GM12874 (cell line): ENCODE results near the gene AKAP6.

Experiments used
- TF ChIP-seq, protein P1 (sequence below): IDR thresholded peaks from 2 replicates; pipeline ENCODE4 v1.5.1; 2011; ENCODE audit warnings: low read depth, mild to moderate bottlenecking, control low read depth, low read length, moderate library complexity; ENCODE audit not compliant: insufficient read depth

AKAP6 gene

DNA sequence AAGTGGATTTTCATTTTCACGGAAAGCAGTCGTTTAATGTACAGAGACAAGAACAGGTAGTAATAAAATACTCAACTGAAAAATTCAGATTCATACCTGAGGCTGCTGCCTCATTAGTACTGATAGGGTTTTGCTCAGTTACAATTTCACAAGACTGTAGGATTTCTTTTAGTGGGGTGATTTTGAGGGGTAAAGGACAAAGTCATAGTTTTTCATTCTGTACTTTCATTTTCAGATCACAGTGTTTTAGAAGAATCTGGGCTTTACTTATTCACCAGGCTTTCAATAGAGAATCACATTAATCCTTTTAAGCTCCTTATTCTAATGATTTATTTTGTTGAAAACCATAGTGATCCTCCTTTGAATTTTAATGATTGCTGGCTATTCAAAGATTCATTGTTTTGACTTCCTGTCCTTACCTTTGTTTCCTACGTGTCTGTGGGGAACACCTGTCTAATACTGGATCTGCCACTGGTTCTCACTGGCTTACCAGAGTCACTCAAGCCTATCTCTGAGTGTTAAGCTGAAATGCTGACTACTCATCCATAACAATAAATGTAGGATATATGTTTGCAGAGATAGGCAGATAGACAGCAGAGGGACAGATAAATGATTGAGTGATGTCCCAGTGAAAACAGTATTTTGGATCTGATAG, 365.8 kb downstream of the AKAP6 start:
- TF ChIP-seq, protein P1, sequence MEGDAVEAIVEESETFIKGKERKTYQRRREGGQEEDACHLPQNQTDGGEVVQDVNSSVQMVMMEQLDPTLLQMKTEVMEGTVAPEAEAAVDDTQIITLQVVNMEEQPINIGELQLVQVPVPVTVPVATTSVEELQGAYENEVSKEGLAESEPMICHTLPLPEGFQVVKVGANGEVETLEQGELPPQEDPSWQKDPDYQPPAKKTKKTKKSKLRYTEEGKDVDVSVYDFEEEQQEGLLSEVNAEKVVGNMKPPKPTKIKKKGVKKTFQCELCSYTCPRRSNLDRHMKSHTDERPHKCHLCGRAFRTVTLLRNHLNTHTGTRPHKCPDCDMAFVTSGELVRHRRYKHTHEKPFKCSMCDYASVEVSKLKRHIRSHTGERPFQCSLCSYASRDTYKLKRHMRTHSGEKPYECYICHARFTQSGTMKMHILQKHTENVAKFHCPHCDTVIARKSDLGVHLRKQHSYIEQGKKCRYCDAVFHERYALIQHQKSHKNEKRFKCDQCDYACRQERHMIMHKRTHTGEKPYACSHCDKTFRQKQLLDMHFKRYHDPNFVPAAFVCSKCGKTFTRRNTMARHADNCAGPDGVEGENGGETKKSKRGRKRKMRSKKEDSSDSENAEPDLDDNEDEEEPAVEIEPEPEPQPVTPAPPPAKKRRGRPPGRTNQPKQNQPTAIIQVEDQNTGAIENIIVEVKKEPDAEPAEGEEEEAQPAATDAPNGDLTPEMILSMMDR = no peak

DNA sequence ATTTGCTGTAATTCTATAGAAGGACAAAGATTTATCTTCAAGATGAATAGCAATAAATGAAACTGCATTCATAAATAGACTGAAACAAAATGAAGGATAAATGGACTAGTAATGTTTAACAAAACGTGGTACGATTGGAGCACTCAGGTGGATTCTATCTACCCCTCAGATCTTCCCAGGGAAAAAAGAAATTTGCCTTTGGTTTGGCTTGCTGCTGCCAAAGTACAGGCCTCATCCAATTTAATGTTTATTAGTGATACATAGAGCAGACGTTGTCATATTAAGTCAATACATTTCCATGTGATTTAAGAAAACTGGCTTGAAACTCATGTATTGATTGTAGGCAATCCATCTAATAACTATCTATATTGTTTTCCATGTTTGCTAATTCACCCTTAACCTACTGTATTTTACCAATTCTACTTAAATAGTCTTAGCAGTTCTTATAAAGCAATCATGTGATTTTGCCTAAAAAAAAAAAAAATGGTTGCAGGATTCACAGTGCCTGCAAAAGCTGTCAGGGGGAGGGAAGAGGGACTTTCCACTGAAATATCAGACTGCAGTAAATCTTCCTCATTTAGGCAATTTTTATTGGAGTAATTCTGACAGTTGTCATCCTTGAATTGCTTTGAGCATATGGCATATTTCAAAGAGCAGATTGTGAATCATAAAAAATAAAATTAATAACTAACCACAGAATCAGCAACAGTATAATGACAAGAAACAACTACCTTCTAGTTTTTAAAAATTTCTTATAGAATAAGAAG, 367.4 kb downstream of the AKAP6 start:
- TF ChIP-seq, protein P1 = no peak

DNA sequence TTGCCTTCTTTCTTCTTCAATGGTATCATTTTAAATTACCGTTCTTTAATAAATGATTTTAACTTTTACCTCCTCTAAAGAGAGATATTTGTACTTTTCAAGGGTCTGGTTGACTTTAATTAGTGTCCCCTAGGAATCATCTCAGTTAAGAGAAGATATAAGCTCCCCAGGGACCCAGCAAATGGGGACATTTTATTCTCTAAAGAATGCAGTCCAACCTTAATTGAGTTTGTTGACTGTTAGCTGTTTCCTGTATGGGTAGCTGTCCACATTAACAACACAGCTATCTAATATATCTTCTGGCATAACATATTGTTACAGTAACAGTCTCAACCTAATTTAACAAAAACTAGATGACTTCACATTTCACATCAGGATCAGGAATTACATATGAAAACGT, 368.0 kb downstream of the AKAP6 start:
- TF ChIP-seq, protein P1 = no peak

DNA sequence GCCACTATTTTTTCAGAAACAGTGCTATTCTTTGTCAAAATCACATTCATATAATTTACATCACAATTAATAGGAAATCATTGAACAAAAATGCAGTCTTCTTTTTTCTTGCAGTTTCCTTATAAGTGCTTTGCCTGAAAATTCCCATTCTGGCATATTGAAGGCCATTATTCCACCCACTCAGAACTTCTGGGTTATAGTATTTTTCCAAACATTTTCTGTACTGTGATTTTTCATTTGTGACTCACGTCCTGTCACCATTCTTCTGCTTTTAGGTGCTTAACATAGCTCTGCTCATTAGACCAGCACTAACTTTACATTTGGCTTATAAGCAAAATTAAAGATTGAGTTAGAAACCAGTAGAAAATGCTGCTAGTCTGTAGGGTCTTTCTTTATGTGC, 368.6 kb downstream of the AKAP6 start:
- TF ChIP-seq, protein P1 = no peak

DNA sequence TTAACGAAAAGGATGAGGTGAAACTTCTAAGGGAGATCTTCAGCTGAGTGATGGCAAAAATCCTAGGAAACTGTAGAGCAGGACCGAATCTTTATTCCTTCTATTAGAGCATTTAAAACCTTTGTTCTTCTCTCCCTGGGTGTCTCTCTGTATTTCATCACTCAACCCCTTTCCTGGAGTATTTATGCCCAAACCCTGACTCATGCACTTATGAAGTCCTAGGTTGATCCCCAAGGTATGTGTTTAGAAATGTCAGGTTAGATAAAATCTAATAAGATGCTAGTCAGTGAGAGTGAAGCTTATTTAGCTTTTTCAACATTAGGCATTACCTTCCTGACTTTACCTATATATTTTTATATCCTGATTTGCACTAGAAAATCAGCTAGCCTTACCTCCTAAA, 369.7 kb downstream of the AKAP6 start:
- TF ChIP-seq, protein P1 = no peak

DNA sequence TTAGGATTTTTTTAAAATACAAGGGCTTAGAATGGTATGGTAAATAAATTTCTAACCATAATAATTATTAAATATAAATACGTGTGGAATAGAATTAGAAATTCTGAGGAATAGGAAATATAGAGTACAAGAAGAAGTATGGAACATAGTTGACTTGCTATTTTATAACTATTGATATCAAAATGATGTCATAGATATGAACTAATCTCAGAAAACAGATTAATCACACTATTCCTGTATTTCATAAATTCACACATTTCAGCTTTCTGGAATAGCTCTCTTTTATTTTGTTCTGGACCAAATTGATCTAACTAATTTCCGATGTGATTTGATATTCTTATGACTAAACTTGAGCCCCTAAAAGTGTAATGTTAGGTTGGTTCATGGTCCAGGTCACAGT, 372.4 kb downstream of the AKAP6 start:
- TF ChIP-seq, protein P1 = no peak

DNA sequence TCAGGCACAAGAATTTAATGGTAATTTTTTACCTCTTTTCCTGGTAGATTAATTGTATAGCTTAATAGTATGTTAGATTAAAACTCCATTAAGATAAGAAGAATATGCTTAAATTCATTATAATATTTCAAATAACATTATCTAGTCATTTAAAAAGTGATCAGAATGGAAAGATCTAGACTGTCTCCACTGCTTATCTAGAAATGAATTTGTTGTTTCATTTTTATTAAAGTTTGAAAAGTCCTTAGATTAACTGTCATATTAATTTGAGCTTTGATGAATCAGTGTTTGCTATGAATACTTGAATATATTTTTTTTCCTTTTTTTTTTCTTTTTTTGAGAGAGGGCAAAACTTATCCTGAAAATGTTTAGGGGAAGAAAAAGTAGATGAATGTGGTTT, 373.0 kb downstream of the AKAP6 start:
- TF ChIP-seq, protein P1 = no peak
